GM23338 (cell line): ENCODE results near the gene MRPL24. TPM values are rescaled to one million over a fixed set of nuclear protein-coding genes. Genes with fewer than 3 reads are reported as not detected.

Source experiments
- ATAC-seq: fragments of 200-7000 bp; cut with Tn5 transposase; 3 replicates; pipeline ENCODE4 v1.9.1; 2020
- DNase-seq: peaks from one replicate; pipeline ENCODE4 v3.0.0-alpha.2; 2015; ENCODE audit warnings: low spot score
- H2AFZ ChIP-seq: fragments of 200-600 bp; sonication (generic); 2 replicates; pipeline ENCODE4 v1.8.0; 2016; ENCODE audit warnings: antibody characterized with exemption, mild to moderate bottlenecking, moderate library complexity
- H3F3A ChIP-seq: fragments of 200-600 bp; sonication (generic); replicated peaks from 2 replicates; pipeline ENCODE4 v1.8.0; 2017; ENCODE audit warnings: antibody characterized with exemption, mixed run types, low read depth
- H3K27ac ChIP-seq: fragments of 200-600 bp; sonication (generic); 2 replicates; pipeline ENCODE4 v1.6.1; 2016; ENCODE audit warnings: low read depth
- H3K27me3 ChIP-seq: fragments of 200-600 bp; sonication (generic); 2 replicates; pipeline ENCODE4 v1.8.0; 2016; ENCODE audit warnings: mild to moderate bottlenecking, mixed run types, moderate library complexity; ENCODE audit not compliant: insufficient read depth
- H3K36me3 ChIP-seq: fragments of 200-600 bp; sonication (generic); 2 replicates; pipeline ENCODE4 v1.8.0; 2016; ENCODE audit warnings: mild to moderate bottlenecking; ENCODE audit not compliant: insufficient read depth
- H3K4me1 ChIP-seq: fragments of 200-600 bp; sonication (generic); 2 replicates; pipeline ENCODE4 v1.8.0; 2016; ENCODE audit warnings: mild to moderate bottlenecking, moderate library complexity; ENCODE audit not compliant: insufficient read depth
- H3K4me2 ChIP-seq: fragments of 200-600 bp; sonication (generic); 2 replicates; pipeline ENCODE4 v1.7.1; 2017; ENCODE audit warnings: mixed run types
- H3K4me3 ChIP-seq: fragments of 200-600 bp; sonication (generic); 2 replicates; pipeline ENCODE4 v1.6.1; 2016; ENCODE audit warnings: mixed run types
- H3K79me2 ChIP-seq: fragments of 200-600 bp; sonication (generic); replicated peaks from 2 replicates; pipeline ENCODE4 v1.8.0; 2017; ENCODE audit warnings: mild to moderate bottlenecking; ENCODE audit not compliant: insufficient read depth
- H3K9me2 ChIP-seq: fragments of 200-600 bp; sonication (generic); 2 replicates; pipeline ENCODE4 v1.8.0; 2017; ENCODE audit not compliant: insufficient read depth
- H4K20me1 ChIP-seq: fragments of 200-600 bp; sonication (generic); replicated peaks from 2 replicates; pipeline ENCODE4 v1.8.0; 2017; ENCODE audit warnings: mild to moderate bottlenecking; ENCODE audit not compliant: insufficient read depth
- H3K27ac Mint-ChIP-seq: 2 replicates; pipeline ENCODE4 v1.8.0; 2020; ENCODE audit warnings: inconsistent platforms, mild to moderate bottlenecking, moderate library complexity, mixed read lengths
- H3K27me3 Mint-ChIP-seq: 3 replicates; pipeline ENCODE4 v1.8.0; 2022; ENCODE audit warnings: low read depth, mild to moderate bottlenecking, moderate library complexity, mixed read lengths, inconsistent platforms; ENCODE audit not compliant: insufficient read depth, poor library complexity
- H3K36me3 Mint-ChIP-seq: 3 replicates; pipeline ENCODE4 v1.8.0; 2021; ENCODE audit warnings: low read depth, mild to moderate bottlenecking, inconsistent platforms, moderate library complexity, mixed read lengths
- H3K4me1 Mint-ChIP-seq: 3 replicates; pipeline ENCODE4 v1.8.0; 2020; ENCODE audit warnings: mild to moderate bottlenecking, inconsistent platforms, mixed read lengths
- H3K4me3 Mint-ChIP-seq: 3 replicates; pipeline ENCODE4 v1.8.0; 2021; ENCODE audit warnings: moderate library complexity, mild to moderate bottlenecking, inconsistent platforms, mixed read lengths
- H3K9me3 Mint-ChIP-seq: 3 replicates; pipeline ENCODE4 v1.8.0; 2020; ENCODE audit warnings: moderate library complexity, mild to moderate bottlenecking, inconsistent platforms, mixed read lengths
- CREB1 ChIP-seq: fragments of 250-450 bp; sonication (Bioruptor Pico); IDR thresholded peaks from 2 replicates; pipeline ENCODE4 v1.5.0; 2020; ENCODE audit warnings: low read depth, mild to moderate bottlenecking, moderate library complexity
- CTCF ChIP-seq, 2 experiments: fragments of 200-600 bp in 1 of 2; sonication (generic) in 1 of 2; conservative IDR thresholded peaks; 2 replicates each; pipeline versions ENCODE4 v1.5.1 to v1.6.1; 2016 to 2017; ENCODE audit warnings: antibody characterized with exemption in 2 of 2, low read depth in 2 of 2, mild to moderate bottlenecking in 2 of 2, moderate library complexity in 1 of 2
- ETS1 ChIP-seq: IDR thresholded peaks from 2 replicates; pipeline ENCODE4 v1.6.1; 2016; ENCODE audit warnings: antibody characterized with exemption
- EZH2 ChIP-seq: fragments of 200-600 bp; sonication (generic); IDR thresholded peaks from one replicate; pipeline ENCODE4 v1.8.0; 2017; ENCODE audit warnings: antibody characterized with exemption, mild to moderate bottlenecking, low read depth; ENCODE audit not compliant: unreplicated experiment
- EZH2phosphoT487 ChIP-seq: fragments of 200-600 bp; sonication (generic); IDR thresholded peaks from one replicate; pipeline ENCODE4 v1.8.1; 2018; ENCODE audit warnings: antibody characterized with exemption; ENCODE audit not compliant: unreplicated experiment
- REST ChIP-seq: IDR thresholded peaks from one replicate; pipeline ENCODE4 v1.6.1; 2018; ENCODE audit warnings: antibody characterized with exemption; ENCODE audit not compliant: unreplicated experiment
- ZNF114 ChIP-seq: fragments of 250-450 bp; sonication (Bioruptor Pico); IDR thresholded peaks from 2 replicates; pipeline ENCODE4 v1.5.0; 2020; ENCODE audit warnings: mild to moderate bottlenecking, moderate library complexity
- polyA plus RNA-seq: library from polyadenylated mRNA; unstranded; fragments of >200 nt; fragmentation: Nextera tagmentation; extraction: Ambion mirVana; gene quantifications from 2 replicates; pipeline ENCODE4 v1.2.1, GENCODE V29; 2016
- total RNA-seq: library from RNA; depleted of rRNA; stranded (reverse); fragments of >200 nt; shearing (Covaris generic); gene quantifications from 2 replicates; pipeline ENCODE4 v1.2.3, GENCODE V29; 2014

Gene MRPL24
- total and polyA plus RNA-seq, 2 experiments from 2014 or later: 18.8 to 45.7 TPM

GRCh38 chr1:156767879-156768604 is 27.2 kb upstream of the MRPL24 start:
- Histone ChIP-seq H3K4me3 (peak overlapping the region; percentile 71), H3F3A (peaks cover 15% of the 10 kb centered on the region), H3K79me2 (peaks cover 59% of the 10 kb centered on the region), H3K27ac (peak overlapping the region; percentile 83), H3K4me2 (peak overlapping the region; percentile 99), H4K20me1 (peaks cover 45% of the 10 kb centered on the region), H3K27me3 (no peaks in the 10 kb centered on the region), H3K36me3 (peaks cover 7% of the 10 kb centered on the region), H3K9me2 (no peaks in the 10 kb centered on the region), H3K4me1 (peaks cover 32% of the 10 kb centered on the region), H2AFZ (no peak overlapping the region)
- Mint-ChIP-seq H3K4me1 (peaks cover 37% of the 10 kb centered on the region), H3K36me3 (peaks cover 35% of the 10 kb centered on the region), H3K27me3 (peaks cover 10% of the 10 kb centered on the region), H3K27ac (no peak overlapping the region), H3K9me3 (no peaks in the 10 kb centered on the region), H3K4me3 (no peak overlapping the region)
- no peak for TF ChIP-seq EZH2phosphoT487
- no peak for TF ChIP-seq ZNF114 (CRISPR knock-in tag)
- TF ChIP-seq EZH2: no peak
- TF ChIP-seq CREB1 (CRISPR knock-in tag): no peak
- TF ChIP-seq ETS1: no peak
- no peak for TF ChIP-seq REST
- no peak for TF ChIP-seq CTCF (conservative IDR thresholded peaks at IDR 0.05; ENCODE audit: low read depth in 2 of 2)
- ATAC-seq (peak; percentile 45), DNase-seq (peak; percentile 87)
